Fibroblast of lung (primary cell): ENCODE results near the gene TM4SF5.

ENCODE experiments used
- EZH2 ChIP-seq: IDR thresholded peaks from 2 replicates; pipeline ENCODE4 v1.5.1; 2012; ENCODE audit warnings: low read length, control low read depth, mild to moderate bottlenecking; ENCODE audit errors: missing control alignments
- TF ChIP-seq, protein P1 (sequence below), 2 donors: IDR thresholded peaks in 1 of 2; conservative IDR thresholded peaks in 1 of 2; 1 replicate in 1 of 2; 2 replicates in 1 of 2; pipeline ENCODE4 v1.5.1; 2011 to 2012; ENCODE audit warnings: low read length in 2 of 2, control low read depth in 1 of 2, inconsistent platforms in 1 of 2, low read depth in 1 of 2, mild to moderate bottlenecking in 1 of 2

DNA sequence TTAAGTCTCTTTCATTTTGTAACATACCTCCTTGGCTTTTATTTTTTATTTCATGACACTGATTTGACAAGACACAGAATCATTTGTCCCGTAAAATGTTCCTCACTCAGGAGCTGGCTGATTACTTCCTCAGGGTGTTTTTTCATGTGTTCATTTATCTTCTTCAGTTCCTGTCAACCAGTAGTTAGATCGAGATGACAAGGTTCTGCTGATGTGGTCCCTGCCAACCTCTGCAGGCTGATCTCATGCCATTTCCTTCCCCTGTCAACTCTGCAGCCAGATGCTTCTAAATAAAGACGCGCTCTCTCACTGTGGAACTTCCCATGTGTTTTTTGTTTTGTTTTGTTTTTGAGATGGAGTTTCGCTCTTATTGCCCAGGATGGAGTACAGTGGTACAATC is 23.8 kb upstream of the TM4SF5 start:
- no peak for TF ChIP-seq EZH2
- TF ChIP-seq, protein P1, sequence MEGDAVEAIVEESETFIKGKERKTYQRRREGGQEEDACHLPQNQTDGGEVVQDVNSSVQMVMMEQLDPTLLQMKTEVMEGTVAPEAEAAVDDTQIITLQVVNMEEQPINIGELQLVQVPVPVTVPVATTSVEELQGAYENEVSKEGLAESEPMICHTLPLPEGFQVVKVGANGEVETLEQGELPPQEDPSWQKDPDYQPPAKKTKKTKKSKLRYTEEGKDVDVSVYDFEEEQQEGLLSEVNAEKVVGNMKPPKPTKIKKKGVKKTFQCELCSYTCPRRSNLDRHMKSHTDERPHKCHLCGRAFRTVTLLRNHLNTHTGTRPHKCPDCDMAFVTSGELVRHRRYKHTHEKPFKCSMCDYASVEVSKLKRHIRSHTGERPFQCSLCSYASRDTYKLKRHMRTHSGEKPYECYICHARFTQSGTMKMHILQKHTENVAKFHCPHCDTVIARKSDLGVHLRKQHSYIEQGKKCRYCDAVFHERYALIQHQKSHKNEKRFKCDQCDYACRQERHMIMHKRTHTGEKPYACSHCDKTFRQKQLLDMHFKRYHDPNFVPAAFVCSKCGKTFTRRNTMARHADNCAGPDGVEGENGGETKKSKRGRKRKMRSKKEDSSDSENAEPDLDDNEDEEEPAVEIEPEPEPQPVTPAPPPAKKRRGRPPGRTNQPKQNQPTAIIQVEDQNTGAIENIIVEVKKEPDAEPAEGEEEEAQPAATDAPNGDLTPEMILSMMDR (conservative IDR thresholded peaks at IDR 0.05 in 1 of 2, IDR thresholded peaks at IDR 0.05 in 1 of 2; ENCODE audit: low read depth in 1 of 2, low read length in 2 of 2): no peak
